ENCODE results near the gene LRRC28. TPM values are rescaled to one million over a fixed set of nuclear protein-coding genes. Genes with fewer than 3 reads are reported as not detected.

LRRC28 gene
- total RNA-seq, 1 experiment from 2014 or later, result 10.6 TPM

DNA sequence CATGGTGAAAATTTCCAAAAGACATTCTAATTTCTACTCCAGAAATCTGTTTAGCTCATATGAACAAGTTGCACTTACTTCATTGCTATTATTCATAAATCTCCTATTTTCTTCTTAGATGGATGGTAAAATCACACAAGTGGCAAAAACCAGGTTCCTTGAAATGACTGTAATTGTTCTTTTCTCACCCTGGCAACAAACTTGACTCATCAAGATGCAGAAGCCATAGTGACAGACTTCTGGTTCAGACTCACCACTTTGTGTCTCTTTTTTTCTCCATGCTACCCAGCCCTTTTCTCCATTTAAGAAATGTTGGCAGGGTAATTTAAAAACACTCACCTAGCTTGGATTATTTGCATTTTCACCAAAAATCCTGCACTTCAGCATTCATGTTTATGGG is 82.1 kb downstream of the LRRC28 start:
- CTCF ChIA-PET, result interaction anchor here (0.8 to 1.1 kb wide), 3 partner anchors 29 to 38 kb away, joined by 3 to 6 read pairs (median 4); no protein-coding TSS in a partner anchor

DNA sequence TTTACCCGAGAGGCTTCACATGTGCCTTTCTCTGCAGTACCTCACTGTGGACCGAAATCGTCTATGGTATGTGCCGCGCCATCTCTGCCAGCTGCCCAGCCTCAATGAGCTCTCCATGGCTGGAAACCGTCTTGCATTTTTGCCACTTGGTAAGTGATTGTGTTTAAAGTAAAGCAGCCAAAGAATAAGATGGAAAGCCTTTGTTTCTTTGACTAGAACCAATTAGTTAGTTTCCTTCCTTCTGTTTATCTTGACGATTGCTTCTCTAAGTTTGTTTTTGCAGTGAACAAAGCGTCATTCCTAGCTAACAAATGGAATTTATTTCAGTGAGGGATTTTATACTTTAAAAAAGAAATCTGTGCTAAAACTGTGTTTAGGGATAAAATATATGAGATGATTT is 82.7 kb downstream of the LRRC28 start:
- H3K27ac Mint-ChIP-seq (ENCODE audit: low read depth, unreplicated experiment), result no peak overlapping the region
- CTCF ChIA-PET, result interaction anchor here (0.7 to 1.1 kb wide), 4 partner anchors 29 to 47 kb away, joined by 3 to 6 read pairs (median 4); no protein-coding TSS in a partner anchor
- H3K4me1 Mint-ChIP-seq (ENCODE audit: insufficient read depth, unreplicated experiment), result peaks cover 6% of the 10 kb centered on the region
- no peaks in the 10 kb centered on the region for H3K9me3 Mint-ChIP-seq (ENCODE audit: unreplicated experiment)
- POLR2A ChIA-PET, result interaction anchor here (0.7 kb wide), 1 partner anchor 25 kb away, joined by 4 read pairs; no protein-coding TSS in a partner anchor
- peaks cover 7% of the 10 kb centered on the region for H3K36me3 Mint-ChIP-seq (ENCODE audit: insufficient read depth, unreplicated experiment)
- TF ChIP-seq, protein P1, sequence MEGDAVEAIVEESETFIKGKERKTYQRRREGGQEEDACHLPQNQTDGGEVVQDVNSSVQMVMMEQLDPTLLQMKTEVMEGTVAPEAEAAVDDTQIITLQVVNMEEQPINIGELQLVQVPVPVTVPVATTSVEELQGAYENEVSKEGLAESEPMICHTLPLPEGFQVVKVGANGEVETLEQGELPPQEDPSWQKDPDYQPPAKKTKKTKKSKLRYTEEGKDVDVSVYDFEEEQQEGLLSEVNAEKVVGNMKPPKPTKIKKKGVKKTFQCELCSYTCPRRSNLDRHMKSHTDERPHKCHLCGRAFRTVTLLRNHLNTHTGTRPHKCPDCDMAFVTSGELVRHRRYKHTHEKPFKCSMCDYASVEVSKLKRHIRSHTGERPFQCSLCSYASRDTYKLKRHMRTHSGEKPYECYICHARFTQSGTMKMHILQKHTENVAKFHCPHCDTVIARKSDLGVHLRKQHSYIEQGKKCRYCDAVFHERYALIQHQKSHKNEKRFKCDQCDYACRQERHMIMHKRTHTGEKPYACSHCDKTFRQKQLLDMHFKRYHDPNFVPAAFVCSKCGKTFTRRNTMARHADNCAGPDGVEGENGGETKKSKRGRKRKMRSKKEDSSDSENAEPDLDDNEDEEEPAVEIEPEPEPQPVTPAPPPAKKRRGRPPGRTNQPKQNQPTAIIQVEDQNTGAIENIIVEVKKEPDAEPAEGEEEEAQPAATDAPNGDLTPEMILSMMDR (IDR thresholded peaks at IDR 0.05; ENCODE audit: unreplicated experiment), result no peak
- DNase-seq (ENCODE audit: unreplicated experiment), result no peak
- no peaks in the 10 kb centered on the region for H3K27me3 Mint-ChIP-seq (ENCODE audit: insufficient read depth, unreplicated experiment)
- no peak overlapping the region for H3K4me3 Mint-ChIP-seq (ENCODE audit: unreplicated experiment)
- BruUV-seq (replicated peaks), result no TSS peak
- intact Hi-C loops (cut with micrococcal nuclease), result no loop called here

More for the DNA sequence above, 82.1 kb downstream of the LRRC28 start:
- Mint-ChIP-seq H3K4me1 (ENCODE audit: insufficient read depth, unreplicated experiment) (peaks cover 12% of the 10 kb centered on the region), H3K27ac (ENCODE audit: low read depth, unreplicated experiment) (no peak overlapping the region), H3K9me3 (ENCODE audit: unreplicated experiment) (no peaks in the 10 kb centered on the region), H3K36me3 (ENCODE audit: insufficient read depth, unreplicated experiment) (peaks cover 7% of the 10 kb centered on the region), H3K4me3 (ENCODE audit: unreplicated experiment) (no peak overlapping the region), H3K27me3 (ENCODE audit: insufficient read depth, unreplicated experiment) (no peaks in the 10 kb centered on the region)
- no peak for DNase-seq (ENCODE audit: unreplicated experiment)
- intact Hi-C loops (cut with micrococcal nuclease), result no loop called here
- TF ChIP-seq, protein P1 (IDR thresholded peaks at IDR 0.05; ENCODE audit: unreplicated experiment), result no peak
- BruUV-seq (replicated peaks), result no TSS peak
- POLR2A ChIA-PET, result interaction anchor here (0.7 to 1.4 kb wide), 2 partner anchors 20 to 24 kb away, joined by 3 to 4 read pairs; no protein-coding TSS in a partner anchor

GRCh38 chr15:99335508-99335907 is 84.2 kb downstream of the LRRC28 start:
- intact Hi-C loops (cut with micrococcal nuclease), result no loop called here
- Mint-ChIP-seq H3K36me3 (ENCODE audit: insufficient read depth, unreplicated experiment) (peaks cover 7% of the 10 kb centered on the region), H3K27ac (ENCODE audit: low read depth, unreplicated experiment) (no peak overlapping the region), H3K27me3 (ENCODE audit: insufficient read depth, unreplicated experiment) (no peaks in the 10 kb centered on the region), H3K4me1 (ENCODE audit: insufficient read depth, unreplicated experiment) (peaks cover 6% of the 10 kb centered on the region), H3K9me3 (ENCODE audit: unreplicated experiment) (no peaks in the 10 kb centered on the region), H3K4me3 (ENCODE audit: unreplicated experiment) (no peak overlapping the region)
- DNase-seq (ENCODE audit: unreplicated experiment), result no peak
- ChIA-PET CTCF (interaction anchor here (1.0 kb wide), 3 partner anchors 9 to 36 kb away, joined by 3 to 4 read pairs (median 3); no protein-coding TSS in a partner anchor), POLR2A (interaction anchor here (0.6 kb wide), 2 partner anchors 112 to 303 kb away, joined by 3 to 4 read pairs; no protein-coding TSS in a partner anchor)
- TF ChIP-seq, protein P1 (IDR thresholded peaks at IDR 0.05; ENCODE audit: unreplicated experiment), result no peak
- no TSS peak for BruUV-seq (replicated peaks)

GRCh38 chr15:99336794-99337193 is 85.5 kb downstream of the LRRC28 start:
- Mint-ChIP-seq H3K4me3 (ENCODE audit: unreplicated experiment) (no peak overlapping the region), H3K27ac (ENCODE audit: low read depth, unreplicated experiment) (no peak overlapping the region), H3K27me3 (ENCODE audit: insufficient read depth, unreplicated experiment) (no peaks in the 10 kb centered on the region), H3K9me3 (ENCODE audit: unreplicated experiment) (no peaks in the 10 kb centered on the region), H3K36me3 (ENCODE audit: insufficient read depth, unreplicated experiment) (peaks cover 7% of the 10 kb centered on the region), H3K4me1 (ENCODE audit: insufficient read depth, unreplicated experiment) (peaks cover under 1% of the 10 kb centered on the region)
- CTCF ChIA-PET, result interaction anchor here (0.6 kb wide), 2 partner anchors 28 to 404 kb away, joined by 3 read pairs; no protein-coding TSS in a partner anchor
- no TSS peak for BruUV-seq (replicated peaks)
- TF ChIP-seq, protein P1 (IDR thresholded peaks at IDR 0.05; ENCODE audit: unreplicated experiment), result no peak
- POLR2A ChIA-PET, result interaction anchor here (0.6 kb wide), 1 partner anchor 373 kb away, joined by 3 read pairs; no protein-coding TSS in a partner anchor
- intact Hi-C loops (cut with micrococcal nuclease), result no loop called here
- DNase-seq (ENCODE audit: unreplicated experiment), result no peak

Measured in MCF 10A (cell line).